HL-60 (cell line): ENCODE results near the gene ATP11B.

Experiments
- DNase-seq, 2 experiments: peaks; one replicate each; pipeline ENCODE4 v3.0.0-alpha.2; 2010 to 2020; ENCODE audit warnings: low read depth in 1 of 2, low spot score in 1 of 2
- H3K27ac ChIP-seq: fragments of 250-450 bp; sonication (Bioruptor Pico); replicated peaks from 2 replicates; pipeline ENCODE4 v1.5.1; 2020; ENCODE audit warnings: mild to moderate bottlenecking, moderate library complexity
- H3K27me3 ChIP-seq: fragments of 250-450 bp; sonication (Bioruptor Pico); 2 replicates; pipeline ENCODE4 v1.5.1; 2021; ENCODE audit warnings: mild to moderate bottlenecking, moderate library complexity; ENCODE audit not compliant: insufficient read depth, poor library complexity, severe bottlenecking
- H3K4me3 ChIP-seq: replicated peaks from 2 replicates; pipeline ENCODE4 v1.5.1; 2011; ENCODE audit warnings: mild to moderate bottlenecking, control low read depth, low read length; ENCODE audit not compliant: insufficient read depth
- CTCF ChIP-seq: IDR thresholded peaks from one replicate; pipeline ENCODE4 v1.5.1; 2011; ENCODE audit warnings: low read length, control low read depth, inconsistent platforms; ENCODE audit not compliant: insufficient read depth
- GABPA ChIP-seq: IDR thresholded peaks from 2 replicates; pipeline ENCODE4 v1.6.1; 2012; ENCODE audit warnings: low read depth
- POLR2AphosphoS5 ChIP-seq: IDR thresholded peaks from 2 replicates; pipeline ENCODE4 v1.6.1; 2012; ENCODE audit warnings: low read depth
- REST ChIP-seq: IDR thresholded peaks from 2 replicates; pipeline ENCODE4 v1.6.1; 2012; ENCODE audit warnings: low read depth; ENCODE audit not compliant: insufficient replicate concordance
- SPI1 ChIP-seq: IDR thresholded peaks from 2 replicates; pipeline ENCODE4 v1.6.1; 2012; ENCODE audit warnings: low read depth, mild to moderate bottlenecking, borderline replicate concordance

ATP11B gene

GRCh38 chr3:182879031-182879611 lies 85.8 kb downstream of the ATP11B start:
- Histone ChIP-seq H3K4me3 (no peak overlapping the region), H3K27me3 (no peaks in the 10 kb centered on the region), H3K27ac (no peak overlapping the region)
- no peak for DNase-seq
- TF ChIP-seq REST (no peak), GABPA (no peak), SPI1 (no peak), CTCF (no peak), POLR2AphosphoS5 (no peak)

- H3K27me3 ChIP-seq, result no peaks in the 10 kb centered on the region
Observed at GRCh38 chr3:182886497-182886896, 93.2 kb downstream of the ATP11B start.

More at GRCh38 chr3:182886497-182886896, 93.2 kb downstream of the ATP11B start:
- no peak overlapping the region for H3K27ac ChIP-seq
- TF ChIP-seq CTCF, result no peak
- no peak for TF ChIP-seq REST
- no peak for TF ChIP-seq GABPA
- no peak for TF ChIP-seq POLR2AphosphoS5
- no peak for TF ChIP-seq SPI1
- no peak for DNase-seq
- no peak overlapping the region for H3K4me3 ChIP-seq
